Measurements from ENCODE around the gene LAG3.

LAG3 gene

DNA sequence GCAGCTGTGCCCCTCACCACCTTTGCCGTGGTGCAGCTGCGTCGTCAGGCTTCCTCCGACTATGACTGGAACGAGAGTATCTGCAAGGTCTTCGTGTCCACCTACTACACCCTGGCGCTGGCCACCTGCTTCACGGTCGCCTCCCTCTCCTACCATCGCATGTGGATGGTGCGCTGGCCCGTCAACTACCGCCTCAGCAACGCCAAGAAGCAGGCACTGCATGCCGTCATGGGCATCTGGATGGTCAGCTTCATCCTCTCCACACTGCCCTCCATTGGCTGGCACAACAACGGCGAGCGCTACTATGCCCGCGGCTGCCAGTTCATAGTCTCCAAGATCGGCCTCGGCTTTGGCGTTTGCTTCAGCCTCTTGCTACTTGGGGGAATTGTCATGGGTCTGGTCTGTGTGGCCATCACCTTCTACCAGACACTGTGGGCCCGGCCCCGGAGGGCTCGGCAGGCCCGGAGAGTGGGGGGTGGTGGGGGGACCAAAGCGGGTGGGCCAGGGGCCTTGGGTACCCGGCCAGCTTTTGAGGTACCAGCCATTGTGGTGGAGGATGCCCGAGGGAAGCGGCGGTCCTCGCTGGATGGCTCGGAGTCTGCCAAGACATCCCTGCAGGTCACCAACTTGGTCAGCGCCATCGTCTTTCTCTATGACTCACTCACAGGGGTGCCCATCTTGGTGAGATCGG, 51.9 kb downstream of the LAG3 start:
- no peak for DNase-seq (ENCODE audit: low read depth)

DNA sequence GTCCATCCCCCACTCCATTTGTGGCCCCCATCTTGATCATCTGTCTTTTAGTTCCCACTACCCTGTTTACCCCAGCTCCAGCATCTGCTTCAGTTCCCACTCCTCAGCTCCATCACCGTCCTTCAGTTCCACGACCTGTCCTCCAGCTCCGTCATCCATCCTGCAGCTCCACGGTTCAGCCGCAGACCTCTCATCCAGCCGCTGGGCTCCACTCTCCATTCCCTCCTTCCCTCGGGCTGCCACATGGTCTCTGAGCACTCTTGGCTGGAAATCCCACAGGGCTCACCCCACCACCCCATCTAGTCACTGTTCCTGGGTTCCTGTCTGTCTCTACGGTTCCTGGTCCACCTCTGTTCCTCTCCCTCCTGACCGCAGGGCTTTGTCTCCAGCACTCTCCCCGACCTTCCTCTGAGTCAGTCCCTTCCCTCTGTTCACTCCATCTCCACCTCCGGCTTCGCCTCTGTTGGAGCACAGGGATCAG, 52.6 kb downstream of the LAG3 start:
- no peak for DNase-seq (ENCODE audit: low read depth)

DNA sequence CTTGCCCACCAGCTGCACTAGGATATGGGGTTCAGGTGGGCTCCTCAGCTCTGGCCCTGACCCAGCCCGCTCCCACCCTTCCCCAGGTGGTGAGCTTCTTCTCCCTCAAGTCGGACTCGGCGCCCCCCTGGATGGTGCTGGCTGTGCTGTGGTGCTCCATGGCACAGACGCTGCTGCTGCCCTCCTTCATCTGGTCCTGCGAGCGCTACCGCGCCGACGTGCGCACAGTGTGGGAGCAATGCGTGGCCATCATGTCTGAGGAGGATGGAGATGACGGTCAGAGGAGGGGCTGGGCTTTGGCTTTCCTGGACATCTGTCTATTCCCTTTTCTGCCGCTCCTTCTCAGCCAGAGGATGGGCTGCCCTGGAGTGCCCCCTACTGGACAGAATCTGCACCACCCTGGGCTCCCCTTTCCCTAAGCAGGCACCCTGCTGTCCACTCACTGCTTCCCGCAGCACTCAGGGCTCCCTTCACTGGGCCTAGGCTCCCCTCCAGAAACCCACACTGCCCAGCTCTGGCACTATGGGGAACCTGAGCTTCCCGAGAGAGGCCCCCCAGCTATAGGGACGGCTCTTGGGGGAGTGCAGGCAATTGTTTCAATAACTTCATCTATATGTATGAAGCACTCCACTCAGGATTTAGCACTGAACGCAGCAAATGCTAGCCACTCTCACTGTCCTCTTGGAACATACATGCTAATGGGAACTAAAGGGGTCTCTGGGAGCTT, 53.2 kb downstream of the LAG3 start:
- DNase-seq (ENCODE audit: low read depth): no peak

- no peak for DNase-seq (ENCODE audit: low read depth)
Measured at GRCh38 chr12:6826125-6826733, 53.9 kb downstream of the LAG3 start.

DNA sequence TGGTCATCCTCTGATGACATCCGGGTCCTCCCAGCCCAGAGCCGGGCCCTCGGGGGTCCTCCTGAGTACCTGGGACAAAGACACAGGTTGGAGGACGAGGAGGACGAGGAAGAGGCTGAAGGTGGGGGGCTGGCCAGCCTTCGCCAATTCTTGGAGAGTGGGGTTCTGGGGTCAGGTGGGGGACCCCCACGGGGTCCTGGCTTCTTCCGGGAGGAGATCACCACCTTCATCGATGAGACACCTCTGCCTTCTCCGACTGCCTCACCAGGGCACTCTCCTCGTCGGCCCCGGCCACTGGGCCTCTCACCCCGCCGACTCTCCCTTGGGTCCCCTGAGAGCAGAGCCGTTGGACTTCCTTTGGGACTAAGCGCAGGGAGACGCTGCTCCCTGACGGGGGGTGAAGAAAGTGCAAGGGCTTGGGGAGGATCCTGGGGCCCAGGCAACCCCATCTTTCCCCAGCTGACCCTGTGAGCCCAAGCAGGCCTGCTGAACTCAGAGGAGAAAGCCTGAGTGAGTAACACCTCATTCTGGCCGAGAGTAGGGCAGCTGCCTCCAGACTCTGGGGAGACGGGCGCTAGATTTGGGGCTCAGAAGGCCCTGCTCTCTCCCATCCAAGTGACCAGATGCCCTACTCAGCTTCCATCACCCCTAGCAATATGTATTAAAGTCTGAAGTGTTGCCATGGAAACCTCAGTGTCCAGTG, 54.6 kb downstream of the LAG3 start:
- DNase-seq (ENCODE audit: low read depth): no peak

DNA sequence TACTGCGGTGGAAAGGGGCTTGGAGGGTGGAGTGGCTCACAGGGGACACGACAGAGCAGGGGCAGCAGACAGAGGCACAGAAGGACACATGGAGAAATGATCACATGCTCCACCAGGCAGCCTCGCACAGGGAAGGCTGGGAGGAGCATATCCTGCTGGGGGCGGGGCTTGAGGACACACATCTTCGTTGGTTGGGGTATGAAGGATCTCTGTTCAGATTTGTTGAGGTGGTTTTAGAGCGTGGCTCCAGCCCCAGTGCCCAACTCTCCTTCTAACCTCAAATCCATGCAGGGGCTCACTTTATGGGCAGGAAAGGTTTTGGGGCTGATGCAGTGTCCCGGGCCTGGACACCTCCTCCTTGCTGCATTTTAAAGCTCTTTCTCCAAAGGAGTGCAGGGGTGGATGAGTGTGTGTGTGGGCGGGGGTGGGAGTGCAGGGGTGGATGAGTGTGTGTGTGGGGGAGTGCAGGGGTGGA, 55.2 kb downstream of the LAG3 start:
- no peak for DNase-seq (ENCODE audit: low read depth)
